NCI-H526 treated with DMSO at 0.1 percent for 48 hours (cell line): Measurements from ENCODE around the gene RAPGEF5.

Experiments
- DNase-seq: peaks from one replicate; lab custom pipeline; 2025; lab: John Stamatoyannopoulos, UW

RAPGEF5 gene

DNA sequence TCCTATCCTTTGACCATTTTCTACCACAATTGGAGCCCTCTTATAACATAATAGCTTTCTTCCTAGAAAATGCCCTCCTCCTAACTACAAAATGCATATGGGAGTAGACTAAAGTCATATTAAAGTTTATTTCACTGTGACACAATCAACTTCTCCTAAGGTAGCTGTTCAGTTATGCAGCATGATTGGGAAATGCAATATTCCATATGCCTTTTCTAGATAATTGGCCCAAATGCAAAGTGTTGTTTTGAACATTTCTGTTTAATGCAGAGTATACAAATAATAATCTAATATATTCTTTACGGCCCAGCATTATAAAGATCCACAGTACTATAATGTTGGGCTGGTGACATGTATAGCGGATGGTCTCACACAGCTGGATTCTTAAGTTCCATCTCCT lies 205.1 kb downstream of the RAPGEF5 start:
- no peak for DNase-seq

DNA sequence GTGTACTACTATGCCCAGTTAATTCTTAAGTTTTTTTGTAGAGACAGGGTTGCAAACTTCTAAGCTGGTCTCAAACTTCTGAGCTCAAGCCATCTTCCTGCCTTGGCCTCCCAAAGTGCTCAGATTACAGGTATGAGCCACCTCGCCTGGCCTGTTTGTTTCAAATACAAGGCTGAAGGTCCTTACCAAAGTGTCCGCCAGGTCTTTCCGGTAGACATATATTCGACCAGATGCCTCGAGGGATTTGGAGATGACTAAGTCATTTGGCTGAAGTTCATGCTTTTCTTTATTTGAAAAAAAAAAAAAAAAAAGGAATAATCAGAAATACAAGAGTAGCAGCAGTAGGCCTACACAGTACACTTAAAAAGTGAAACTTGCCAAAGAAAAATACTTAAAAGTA lies 206.7 kb downstream of the RAPGEF5 start:
- DNase-seq: no peak

DNA sequence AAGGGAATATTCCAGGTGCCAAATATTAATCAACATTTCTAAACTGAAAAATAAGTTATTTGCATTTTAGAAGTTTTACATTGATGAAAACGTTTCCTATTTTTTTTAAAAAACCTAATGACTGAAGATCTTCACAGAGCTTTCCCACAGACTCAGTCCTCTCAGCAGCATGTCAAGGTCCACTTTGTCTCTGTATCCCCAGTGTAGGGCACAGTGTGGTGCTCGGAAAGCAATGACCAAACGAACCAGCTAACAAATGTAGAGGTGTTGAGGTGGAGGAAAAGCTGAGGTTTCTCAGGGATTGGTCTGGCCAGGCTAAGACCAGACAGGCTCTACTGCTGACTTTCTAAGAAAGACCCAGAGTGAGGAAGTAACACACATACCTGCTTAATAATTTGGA lies 209.1 kb downstream of the RAPGEF5 start:
- DNase-seq: no peak

DNA sequence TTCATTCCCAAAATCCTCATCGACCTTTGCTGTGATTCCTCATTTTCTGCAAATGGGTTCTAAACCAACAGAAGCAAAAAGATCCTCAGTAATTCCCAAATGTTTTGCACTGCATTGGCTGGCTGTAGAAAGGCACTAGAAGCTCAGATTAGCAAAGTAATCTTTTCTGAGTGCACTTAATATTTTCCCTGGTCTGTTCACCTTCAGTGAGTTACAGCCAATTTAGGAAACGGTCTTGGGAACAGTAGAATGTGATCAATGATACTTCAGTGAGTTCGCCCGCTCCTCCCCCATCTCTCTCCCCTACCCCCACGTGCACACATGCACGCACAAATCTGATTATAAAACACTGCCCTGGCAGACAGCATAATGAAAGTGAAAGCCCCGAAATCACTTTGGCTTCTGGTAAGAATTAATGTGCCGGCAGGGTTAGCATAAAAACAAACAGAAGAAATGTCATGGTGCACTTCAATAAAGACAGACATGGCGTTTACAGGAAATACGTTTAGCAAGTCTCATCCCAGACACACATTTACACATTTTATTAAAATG lies 209.9 kb downstream of the RAPGEF5 start:
- no peak for DNase-seq

DNA sequence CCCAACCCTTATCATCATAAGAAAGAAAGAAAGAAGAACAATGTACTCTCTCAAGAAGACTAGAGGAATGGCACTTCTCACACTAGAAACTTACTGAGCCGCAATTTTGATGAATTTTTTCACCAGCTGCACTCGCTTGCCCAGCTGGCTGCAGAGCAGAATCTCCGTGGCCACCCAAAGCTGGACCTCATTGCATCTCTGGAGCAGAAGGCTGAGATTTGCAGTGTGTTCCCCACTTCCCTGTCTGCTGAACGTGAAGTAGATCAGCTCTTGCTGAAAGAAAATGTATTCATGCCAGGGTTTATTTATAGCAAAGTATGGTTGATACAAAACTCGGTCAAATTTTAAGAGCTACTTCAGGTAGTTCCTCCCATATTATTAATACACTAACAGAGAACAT lies 212.0 kb downstream of the RAPGEF5 start:
- DNase-seq: no peak

DNA sequence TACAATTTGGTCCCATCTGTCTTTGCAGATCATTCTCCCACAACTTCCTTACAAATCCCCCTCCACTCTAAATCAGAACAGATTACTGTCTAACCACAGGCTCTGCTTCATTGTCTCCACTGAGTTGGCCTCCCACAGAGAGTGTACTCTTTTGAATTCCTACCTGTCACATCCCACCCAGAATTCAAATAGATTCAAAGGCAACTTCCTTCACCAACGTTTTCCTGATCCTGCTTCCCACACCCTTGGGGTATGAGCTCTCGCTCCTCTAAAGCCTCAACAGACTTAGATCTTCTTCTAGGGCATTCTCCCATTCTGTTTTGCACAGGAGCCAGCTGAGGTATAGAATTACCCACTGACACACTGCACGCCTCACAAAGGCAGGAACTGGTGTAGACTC lies 213.5 kb downstream of the RAPGEF5 start:
- DNase-seq: no peak

DNA sequence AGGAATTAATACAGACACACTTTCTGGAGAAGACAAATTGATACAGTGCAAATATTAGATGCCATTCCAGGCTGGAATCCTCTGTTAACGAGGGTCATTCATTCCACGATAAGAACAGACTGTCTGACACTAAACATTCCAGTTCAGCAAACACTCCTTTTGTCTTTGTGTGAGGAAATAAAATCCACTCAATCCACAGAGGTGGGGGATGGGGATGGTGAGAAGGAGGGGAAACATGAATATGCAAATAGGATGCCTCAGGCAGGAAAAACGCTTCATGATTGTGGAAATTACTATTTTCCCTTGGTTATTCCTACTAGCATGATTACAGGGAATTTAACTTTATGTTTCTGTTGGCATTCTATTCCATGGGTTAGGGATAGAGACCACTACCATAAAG lies 214.4 kb downstream of the RAPGEF5 start:
- peak; percentile 9 for DNase-seq

DNA sequence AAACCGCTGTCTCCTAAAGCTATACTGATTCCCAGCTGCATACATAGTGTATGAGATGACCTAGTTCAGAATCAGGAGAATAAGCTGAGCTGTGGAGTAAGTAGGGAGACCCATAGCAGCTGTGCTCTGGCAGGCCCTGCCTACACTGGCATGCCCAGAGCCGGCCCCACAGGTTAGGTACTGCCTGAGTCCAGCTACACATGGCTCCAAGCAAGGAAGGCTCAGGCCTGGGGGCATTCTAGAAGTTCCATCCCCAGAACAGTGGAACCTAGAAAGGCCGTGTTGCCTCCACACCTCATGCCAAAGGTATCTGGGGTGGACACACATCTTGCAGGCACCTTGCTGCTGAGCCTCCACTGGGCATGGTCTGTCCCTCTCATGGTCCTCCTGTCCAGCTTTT lies 215.6 kb downstream of the RAPGEF5 start:
- DNase-seq: no peak

DNA sequence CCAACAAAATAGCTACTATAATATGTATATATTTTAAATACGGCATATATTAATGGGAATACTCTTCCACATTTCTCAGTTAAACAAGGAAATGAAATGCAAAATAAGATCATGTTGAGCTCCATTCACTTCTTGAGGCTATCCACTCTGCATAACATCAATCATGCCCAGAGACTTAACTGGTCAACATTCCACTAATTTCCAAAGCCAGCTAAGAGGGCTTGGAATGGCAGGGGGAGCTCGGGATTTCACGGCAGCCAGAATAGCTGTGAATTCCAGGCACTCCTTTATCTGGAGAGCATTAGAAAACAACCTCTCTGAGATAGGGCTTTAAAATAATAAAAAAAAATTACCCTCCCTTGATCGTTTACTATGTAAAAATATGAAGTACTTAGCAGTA lies 216.4 kb downstream of the RAPGEF5 start:
- DNase-seq: no peak

DNA sequence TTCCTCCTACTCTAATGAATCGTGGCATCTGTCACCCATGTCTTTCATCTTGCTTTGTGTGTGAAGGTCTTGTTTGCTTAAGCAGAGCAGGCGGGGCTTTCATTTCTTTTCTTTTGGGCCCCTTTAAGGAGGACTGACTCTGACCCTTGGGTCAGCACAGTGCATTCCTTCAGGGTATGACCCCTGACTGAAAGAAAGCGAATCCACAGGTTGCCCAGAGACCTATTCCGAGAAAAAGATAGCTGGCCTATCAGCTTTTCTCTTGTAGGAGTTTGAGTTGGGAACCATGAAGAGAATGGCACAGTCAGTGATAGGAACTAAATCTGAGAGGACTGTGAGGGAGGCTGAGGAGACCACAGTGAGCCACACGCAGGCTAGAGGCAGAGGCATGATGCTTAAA lies 218.1 kb downstream of the RAPGEF5 start:
- no peak for DNase-seq

DNA sequence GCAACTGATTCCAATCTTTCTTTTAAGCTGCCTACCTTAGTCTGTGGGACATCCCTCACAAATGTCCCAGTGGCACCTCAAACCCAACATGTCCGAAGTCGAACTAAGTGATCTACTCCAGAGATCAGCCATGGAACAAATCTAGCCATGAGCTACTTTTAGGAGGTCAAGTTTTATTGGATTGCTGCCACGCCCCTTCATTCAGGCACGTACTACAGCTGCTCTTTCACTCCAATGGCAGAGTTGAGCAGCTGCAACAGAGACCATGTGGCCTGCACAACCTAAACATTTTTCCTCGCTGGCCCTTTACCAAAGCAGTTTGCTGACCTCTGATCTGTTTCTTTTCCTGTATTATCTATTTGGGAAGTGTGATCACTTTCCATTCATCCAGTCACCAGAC lies 218.8 kb downstream of the RAPGEF5 start:
- no peak for DNase-seq

DNA sequence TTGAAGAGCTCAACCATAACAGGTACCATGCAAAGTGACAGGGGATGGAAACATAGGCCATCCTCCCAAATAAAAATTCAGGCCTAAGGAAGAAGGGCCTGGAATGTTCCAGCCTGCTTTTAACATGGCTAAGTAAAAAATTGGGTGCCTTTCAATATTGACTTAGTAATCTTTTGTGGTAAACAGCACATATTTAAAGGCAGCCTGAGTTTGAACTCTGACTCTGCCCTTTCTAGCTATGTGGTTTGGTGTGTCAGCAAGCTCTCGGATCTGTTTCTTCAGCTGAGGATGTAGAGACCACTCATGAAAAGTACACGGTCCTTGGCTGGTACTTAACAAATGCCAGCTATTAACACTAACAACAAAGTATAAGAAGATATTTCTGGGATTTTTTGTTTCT lies 219.5 kb downstream of the RAPGEF5 start:
- no peak for DNase-seq

DNA sequence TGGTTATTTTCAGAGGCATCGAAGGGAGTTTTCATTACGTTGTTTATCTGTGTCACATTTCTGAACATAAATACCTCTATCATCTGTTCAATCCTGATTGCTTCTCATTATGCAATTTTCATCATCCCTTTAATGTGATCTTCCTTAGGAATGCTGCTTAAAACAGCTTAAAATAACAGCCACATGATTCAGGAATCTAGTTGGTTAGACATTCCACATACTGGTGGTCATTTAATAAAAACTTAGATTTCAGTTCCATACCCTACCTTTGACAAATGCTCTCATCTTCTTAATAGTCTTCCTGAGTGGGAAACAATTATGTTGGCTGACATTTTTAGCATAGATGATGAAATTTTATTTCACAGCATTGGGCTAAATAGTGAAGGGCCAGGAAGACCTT lies 219.9 kb downstream of the RAPGEF5 start:
- no peak for DNase-seq

DNA sequence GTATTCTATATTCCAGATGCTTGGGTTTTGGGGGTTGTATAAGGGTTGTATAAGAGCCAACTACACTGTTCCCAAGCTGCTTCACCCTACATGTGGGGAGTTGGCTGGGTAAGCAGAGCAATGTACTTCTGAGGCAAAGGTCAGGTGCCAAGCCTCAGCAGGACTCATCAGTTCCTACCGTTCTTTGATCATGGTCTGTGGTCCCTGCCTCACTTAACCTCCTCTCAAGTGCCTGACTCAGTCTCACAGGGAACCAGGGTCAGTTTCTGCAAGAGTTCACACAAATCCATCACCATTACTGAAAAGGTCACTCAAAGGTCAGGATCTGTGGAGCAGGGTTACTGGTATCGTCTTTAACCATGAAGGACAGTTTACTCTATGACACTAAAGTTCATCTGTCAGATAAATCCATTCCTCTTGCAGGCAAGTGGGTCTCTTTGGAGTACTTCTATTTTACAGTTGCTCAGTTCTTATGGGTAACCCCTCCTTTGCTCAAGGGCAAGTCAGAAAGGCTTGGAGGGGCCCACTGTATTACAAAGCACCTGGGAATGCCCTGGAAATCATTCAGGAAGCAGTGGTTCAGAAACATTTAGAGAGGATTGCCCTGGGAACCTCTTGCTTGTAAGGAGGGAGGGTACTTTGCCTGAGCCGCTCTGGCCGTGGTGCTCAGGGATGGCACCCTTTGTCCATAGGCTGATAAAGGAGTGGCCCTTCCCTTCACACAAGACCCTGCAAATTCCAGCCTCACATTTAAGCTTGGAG lies 227.0 kb downstream of the RAPGEF5 start:
- DNase-seq: no peak

DNA sequence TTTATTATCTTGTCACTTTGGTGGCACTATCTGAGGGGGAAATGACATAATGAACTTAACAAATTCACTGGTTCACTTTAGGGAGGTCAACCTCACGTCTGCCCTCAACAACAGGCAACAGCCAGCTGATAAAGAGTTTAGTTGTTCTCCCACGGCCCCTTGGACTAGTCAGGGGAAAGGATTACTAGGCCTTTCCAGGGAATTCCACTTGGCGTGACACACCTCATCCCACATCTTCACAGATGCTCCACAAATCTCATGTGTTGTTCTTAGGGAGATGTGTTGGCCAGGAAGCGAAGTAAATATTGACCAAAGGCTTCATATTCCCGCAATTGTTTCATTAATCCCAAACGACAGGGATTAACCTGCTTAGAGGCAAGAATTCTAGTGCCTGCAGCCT lies 227.8 kb downstream of the RAPGEF5 start:
- no peak for DNase-seq

DNA sequence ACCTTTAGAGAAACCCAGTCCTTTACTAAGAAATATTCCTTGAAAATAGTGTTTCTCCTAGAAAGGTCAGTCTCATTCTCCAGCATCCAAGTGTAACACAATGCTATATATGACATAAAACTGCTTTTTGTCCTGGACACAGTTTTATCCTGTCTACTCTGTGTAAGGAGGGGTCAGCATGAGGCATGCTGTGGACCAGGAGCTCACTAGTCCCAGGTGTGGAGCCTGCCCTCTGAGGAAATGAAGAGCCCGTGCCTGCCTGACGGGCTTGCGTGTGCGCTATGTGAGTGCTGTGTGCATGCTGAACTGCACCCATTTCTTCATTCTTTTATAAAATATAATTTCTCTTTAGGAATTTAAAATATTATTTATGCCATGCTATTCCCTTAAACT lies 228.4 kb downstream of the RAPGEF5 start:
- DNase-seq: no peak

DNA sequence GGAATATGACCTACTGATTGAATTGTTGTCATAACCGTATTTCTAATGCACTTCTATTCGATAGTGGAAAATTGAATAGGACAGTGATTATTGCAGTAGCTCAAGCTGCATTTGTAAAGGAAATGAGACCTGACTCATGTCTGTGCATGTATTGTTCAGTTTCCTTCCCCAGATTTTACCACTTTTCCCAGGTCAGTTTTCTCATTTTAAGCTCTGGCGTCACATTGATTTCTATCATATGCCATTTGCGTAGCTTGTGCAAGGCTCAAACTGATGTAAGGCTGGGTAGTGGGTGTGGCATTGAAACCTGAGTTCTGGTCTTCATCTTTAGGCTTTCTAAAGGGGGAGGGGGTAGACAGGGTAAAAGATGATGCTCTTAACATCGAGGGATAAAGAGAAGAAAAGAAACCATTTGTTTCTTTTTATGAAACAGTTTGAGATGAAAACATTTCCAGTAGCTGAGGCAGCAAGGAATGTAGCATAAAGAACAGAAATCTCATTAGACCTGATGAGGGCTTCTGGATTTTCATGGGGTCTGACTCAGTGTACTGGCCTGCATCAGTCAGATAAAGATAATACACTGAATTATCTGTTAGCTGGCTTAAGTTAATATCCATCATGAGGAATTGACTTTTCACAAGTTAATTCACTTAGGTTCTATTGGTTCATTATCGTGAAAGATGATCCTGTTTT lies 229.0 kb downstream of the RAPGEF5 start:
- no peak for DNase-seq

DNA sequence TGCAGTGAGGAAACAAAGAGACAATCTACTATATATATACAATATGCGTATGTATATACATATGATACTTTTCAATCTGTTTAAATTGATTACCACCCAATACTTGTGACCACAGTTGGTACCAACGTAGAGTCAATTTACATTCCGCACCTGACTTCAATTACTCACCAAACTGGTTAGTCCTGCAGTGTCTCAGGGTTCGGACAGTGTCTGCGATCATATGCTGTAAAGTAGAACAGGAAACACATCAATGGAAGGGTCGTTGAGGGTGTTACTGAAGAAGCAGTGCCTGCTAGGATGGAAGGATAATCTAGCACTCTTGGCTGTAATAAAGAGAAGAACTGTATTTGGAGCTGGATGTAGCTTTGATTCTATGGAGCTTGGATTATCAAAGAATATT lies 231.5 kb downstream of the RAPGEF5 start:
- DNase-seq: no peak

DNA sequence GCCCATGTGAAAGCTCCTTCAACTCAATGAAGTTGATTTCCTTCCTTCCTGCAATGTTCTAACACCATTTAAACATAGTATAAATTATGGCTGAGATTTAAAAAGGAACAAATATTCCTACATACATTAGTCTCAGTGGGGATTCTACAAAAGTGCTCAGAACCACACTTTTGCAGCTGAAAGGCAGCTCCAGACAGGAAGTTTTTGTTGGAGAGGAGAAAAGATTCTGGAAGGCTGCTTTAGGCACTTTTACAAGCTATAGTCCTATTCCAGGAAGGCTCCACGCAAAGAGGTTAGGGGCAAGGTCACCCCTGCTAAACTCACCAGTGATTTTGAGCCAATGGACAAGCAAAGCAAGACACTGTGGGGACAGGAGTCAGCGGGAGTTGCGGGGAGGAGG lies 232.0 kb downstream of the RAPGEF5 start:
- DNase-seq: no peak

DNA sequence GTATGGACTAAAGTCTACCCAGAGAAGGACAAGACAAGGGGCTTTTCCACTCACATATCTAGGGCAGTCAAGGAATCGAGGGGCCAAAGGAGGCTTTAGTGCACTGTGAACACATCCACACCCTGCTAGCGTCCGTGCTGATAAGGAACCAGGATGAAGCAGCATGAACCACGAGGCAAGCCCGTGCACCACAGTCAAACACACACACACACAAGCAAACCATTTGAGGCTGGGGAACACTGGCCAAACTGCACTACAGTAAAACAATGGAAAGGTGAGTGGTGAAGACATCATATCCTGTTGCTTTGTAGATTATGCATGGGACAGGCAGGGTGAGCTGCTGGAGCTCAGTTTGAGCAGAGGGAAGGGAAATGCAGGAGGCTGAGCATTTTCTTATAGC lies 233.8 kb downstream of the RAPGEF5 start:
- no peak for DNase-seq

DNA sequence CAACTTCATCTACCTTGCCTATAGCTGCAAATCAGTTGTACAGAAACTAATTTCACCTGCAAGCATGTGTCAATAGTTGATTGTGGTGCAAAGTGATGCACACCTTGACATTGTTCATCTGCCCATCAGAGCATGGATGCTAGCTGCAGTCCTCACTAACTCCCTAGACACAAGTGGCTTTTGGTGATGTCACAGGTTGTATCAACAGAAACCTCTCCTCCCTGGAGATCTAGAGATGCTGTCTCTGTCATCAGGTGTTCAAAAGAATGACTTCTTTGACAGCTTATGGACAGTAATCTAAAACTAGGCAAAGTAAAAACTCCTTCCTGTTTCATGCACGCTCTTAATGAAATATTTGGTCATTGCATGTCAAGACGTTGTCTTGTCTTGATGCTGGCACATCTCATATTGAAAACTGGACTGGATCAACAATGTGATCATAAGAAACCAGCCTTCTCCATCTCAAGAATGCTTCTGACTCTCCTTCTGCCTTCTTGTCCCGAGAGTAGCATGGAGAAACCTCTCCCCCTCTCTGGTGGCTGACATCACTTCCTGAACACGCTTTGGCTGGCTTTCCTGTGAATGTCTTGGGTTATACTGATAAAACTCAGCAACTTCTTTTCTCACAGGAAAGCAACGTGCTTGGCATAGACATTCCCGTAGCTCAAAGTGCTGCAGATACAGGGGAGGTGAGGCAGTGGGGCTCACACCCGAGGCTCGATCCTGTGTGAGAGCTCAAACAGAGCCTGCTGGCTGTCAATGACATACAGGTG lies 235.1 kb downstream of the RAPGEF5 start:
- DNase-seq: no peak

DNA sequence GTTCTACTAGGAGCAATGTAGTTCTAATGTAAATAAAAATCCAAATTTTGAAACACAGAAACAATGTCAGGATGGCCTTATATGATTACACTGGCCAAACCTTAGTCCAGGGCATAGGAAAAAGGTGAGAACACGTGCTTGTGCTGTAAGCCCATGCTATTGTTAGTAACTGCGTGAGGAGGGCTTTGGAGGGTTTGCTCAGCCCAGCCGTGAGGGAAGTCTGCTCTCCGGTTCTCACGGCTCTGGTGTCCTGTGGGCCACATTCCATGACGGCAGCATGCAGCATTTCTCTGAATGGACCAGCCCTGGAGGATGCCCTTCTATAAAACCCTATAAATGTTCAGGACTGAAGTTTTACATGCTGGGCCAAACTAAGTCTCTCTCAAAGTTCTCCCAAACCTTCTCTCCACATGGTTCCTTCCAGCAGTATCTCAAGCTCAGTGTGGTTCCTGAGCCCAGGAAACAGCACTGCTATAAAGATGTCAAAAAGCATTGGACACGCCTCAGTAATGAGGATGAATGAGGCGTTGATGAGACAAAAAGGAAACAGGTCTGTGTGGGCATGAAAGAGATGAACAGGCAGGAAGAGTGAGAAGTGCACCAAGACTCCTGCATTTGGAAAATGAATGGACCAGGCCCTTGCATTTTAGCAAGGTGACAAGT lies 236.4 kb downstream of the RAPGEF5 start:
- no peak for DNase-seq
